BLaER1 (cell line): ENCODE results near the gene CHST15.

Experiments used
- H3K27ac ChIP-seq: shearing (Covaris generic); formaldehyde crosslinking; 2 replicates; pipeline ENCODE4 v1.8.1; 2022
- H3K27me3 ChIP-seq: shearing (Covaris generic); formaldehyde crosslinking; 2 replicates; pipeline ENCODE4 v1.8.1; 2022
- H3K36me3 ChIP-seq: shearing (Covaris generic); formaldehyde crosslinking; 2 replicates; pipeline ENCODE4 v1.8.1; 2022
- H3K4me1 ChIP-seq: shearing (Covaris generic); formaldehyde crosslinking; 2 replicates; pipeline ENCODE4 v1.8.1; 2022
- H3K4me2 ChIP-seq: shearing (Covaris generic); formaldehyde crosslinking; 2 replicates; pipeline ENCODE4 v1.8.1; 2022
- H3K4me3 ChIP-seq: shearing (Covaris generic); formaldehyde crosslinking; 2 replicates; pipeline ENCODE4 v1.8.1; 2022
- H3K9ac ChIP-seq: shearing (Covaris generic); formaldehyde crosslinking; 2 replicates; pipeline ENCODE4 v1.8.1; 2022
- H3K9me3 ChIP-seq: shearing (Covaris generic); formaldehyde crosslinking; 2 replicates; pipeline ENCODE4 v1.8.1; 2022
- H4K20me1 ChIP-seq: shearing (Covaris generic); formaldehyde crosslinking; 2 replicates; pipeline ENCODE4 v1.8.1; 2022
- Cebpa-rat ChIP-seq: shearing (Covaris generic); IDR thresholded peaks from 2 replicates; pipeline ENCODE4 v1.8.1; 2022

CHST15 gene

DNA sequence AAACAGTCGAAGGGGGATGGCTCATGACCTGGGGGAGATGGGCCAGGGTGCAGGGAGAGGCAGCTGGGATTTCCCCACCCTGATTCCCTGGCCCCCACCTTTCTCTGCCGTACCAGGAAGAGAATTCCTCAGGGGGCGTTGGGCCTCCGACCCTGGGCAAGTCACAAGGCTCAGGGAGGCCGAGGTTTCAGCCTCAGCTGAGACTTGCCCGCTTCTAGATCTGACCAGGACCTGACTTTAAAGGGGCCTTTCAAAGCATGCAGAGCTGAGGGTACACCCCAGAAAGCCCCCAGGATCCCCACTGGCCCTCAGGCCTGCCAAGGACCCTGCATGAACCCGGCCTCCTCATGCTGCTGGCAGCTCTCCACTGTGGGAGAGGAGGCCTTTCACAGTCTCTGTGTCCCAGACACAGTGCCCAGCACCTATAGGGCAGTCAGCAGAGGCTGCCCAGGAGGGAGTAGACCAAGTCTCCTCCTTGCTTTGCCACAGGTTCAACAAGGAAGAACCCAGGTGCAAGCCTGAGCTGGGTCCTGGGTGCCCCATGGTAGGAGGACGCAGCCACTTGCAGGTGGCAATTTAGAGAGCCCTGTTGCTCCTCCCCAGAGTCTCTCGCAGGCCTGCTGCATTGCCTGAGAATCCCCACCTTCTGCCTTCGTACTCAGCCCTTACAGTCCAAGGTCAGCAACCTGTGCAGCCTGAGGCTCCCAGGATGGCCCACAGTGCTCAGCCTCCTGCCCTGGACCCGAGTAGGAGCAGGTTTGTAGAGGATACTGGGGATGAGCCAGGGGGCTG, 89.3 kb downstream of the CHST15 start:
- H3K9ac ChIP-seq: no peak overlapping the region
- H3K36me3 ChIP-seq: peaks cover 67% of the 10 kb centered on the region
- peaks cover 93% of the 10 kb centered on the region for H4K20me1 ChIP-seq
- no peak for TF ChIP-seq Cebpa-rat
- peaks cover 70% of the 10 kb centered on the region for H3K4me1 ChIP-seq
- no peak overlapping the region for H3K4me3 ChIP-seq
- H3K27ac ChIP-seq: 0 out of 2 replicates have a peak overlapping the region, but pooled peaks have one; percentile 11
- H3K4me2 ChIP-seq: no peak overlapping the region
- H3K9me3 ChIP-seq: no peaks in the 10 kb centered on the region
- no peaks in the 10 kb centered on the region for H3K27me3 ChIP-seq

DNA sequence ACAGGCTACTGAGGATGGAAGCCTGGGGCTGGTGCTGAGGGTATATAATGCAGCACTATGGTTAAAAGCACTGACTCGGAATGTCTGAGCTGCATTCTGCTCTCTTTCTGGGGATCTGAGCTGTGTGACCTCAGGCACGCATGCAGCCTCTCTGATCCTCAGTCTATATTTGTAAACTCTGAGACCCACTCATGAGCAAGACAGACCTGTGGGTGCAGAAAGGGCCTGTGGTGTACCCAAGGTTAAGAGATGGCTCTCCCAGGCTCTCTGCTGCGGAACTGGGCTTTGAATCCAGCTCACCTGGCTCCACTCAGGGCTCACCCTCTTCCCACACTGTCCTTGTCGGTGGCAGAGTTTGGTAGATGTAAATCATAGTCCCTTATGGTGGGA, 89.9 kb downstream of the CHST15 start:
- no peaks in the 10 kb centered on the region for H3K27me3 ChIP-seq
- no peak overlapping the region for H3K4me2 ChIP-seq
- no peak for TF ChIP-seq Cebpa-rat
- no peak overlapping the region for H3K9ac ChIP-seq
- no peak overlapping the region for H3K27ac ChIP-seq
- no peak overlapping the region for H3K4me3 ChIP-seq
- H4K20me1 ChIP-seq: peaks cover 88% of the 10 kb centered on the region
- no peaks in the 10 kb centered on the region for H3K9me3 ChIP-seq
- H3K36me3 ChIP-seq: peaks cover 61% of the 10 kb centered on the region
- peaks cover 67% of the 10 kb centered on the region for H3K4me1 ChIP-seq

DNA sequence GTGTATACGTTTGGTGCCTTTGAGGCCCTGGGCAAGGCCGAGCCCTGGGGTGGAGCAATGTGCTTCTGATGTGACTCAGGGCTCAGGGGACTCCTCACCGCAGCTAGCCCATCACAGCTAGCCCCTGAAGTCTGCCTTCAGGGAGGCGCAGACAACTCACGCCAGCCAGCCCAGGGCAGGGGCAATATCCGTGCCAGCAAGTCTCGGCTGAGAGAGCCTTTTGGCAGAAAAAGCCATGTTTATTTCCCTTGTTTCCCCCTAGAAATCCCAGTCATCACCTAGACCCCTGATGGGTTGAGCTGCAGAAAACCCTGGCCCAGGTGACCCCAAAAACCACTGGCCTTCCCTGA, 90.4 kb downstream of the CHST15 start:
- Histone ChIP-seq H3K4me2 (no peak overlapping the region), H3K9me3 (no peaks in the 10 kb centered on the region), H3K9ac (no peak overlapping the region), H3K4me1 (peaks cover 67% of the 10 kb centered on the region), H3K4me3 (no peak overlapping the region), H3K27me3 (no peaks in the 10 kb centered on the region), H3K27ac (no peak overlapping the region), H4K20me1 (peaks cover 88% of the 10 kb centered on the region), H3K36me3 (peaks cover 57% of the 10 kb centered on the region)
- TF ChIP-seq Cebpa-rat: no peak

DNA sequence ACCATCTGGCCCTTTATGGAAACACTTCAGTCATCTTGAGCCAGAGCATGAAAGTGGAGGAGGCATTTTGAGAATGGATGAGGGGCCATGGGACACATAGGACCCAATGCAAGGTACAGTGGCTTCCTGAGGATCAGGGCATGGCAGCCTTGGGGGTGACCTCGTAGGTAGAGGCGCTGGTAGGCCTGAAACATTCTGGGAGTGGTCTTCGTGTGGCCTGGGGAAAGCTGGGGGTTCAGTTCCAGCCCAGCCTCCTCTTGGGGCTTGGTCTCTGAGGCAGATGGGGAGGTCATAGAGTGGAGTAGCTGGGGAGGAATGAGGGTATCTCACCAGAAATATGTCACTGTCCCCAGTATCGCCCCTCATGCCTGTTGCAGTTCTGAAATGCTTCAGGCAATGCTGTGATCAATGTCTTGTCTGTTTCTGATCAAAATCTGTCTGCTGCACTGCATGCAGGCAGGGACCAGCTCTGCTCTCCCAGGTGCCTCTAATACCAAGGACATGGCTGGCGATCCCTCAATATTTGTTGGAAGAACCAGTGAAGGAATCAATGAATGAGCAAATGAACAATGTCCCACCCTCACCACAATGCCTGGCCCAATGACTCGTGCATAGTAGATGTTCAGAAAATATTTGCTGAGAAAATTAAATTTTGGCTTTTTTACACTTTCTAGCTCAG, 90.9 kb downstream of the CHST15 start:
- TF ChIP-seq Cebpa-rat: no peak

DNA sequence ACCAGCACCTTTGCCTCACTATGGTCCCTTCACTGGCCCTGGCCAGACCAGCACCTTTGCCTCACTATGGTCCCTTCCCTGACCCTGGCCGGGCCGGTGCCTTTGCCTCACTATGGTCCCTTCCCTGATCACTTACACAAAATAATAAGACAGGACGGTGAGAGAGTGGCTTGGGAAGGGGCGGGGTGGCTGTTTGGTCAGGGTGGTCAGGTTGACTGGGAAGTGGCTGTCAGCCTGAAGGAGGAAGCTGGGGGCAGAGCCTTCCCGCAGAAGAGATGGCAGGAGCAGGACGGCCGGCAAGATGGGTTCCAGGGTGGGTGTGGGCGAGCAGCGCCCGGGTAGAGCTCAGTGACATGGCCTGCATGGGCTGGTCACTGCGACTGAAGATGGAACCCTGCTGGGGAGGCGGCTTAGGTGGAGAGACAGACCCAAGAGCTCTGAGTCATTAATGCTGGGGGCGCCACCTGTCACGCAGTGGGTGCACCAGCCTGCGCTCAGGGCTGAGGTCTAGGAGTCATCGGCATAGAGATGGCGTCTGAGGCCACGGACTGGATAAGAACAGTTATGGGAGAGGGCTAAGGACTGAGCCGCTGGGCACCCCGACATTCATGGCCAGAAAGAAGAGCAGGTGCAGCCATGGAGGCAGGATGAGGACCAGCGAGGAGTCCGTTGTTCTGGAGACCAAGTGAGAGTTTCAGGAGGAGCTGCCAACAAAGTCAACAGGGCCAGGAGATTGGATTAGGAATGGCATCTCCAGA, 91.8 kb downstream of the CHST15 start:
- TF ChIP-seq Cebpa-rat: no peak
- peak overlapping the region; percentile 64 for H3K4me2 ChIP-seq
- H3K4me3 ChIP-seq: no peak overlapping the region
- H3K9me3 ChIP-seq: no peaks in the 10 kb centered on the region
- H3K4me1 ChIP-seq: peaks cover 63% of the 10 kb centered on the region
- H3K9ac ChIP-seq: no peak overlapping the region
- no peak overlapping the region for H3K27ac ChIP-seq
- H3K36me3 ChIP-seq: peaks cover 42% of the 10 kb centered on the region
- H4K20me1 ChIP-seq: peaks cover 85% of the 10 kb centered on the region
- no peaks in the 10 kb centered on the region for H3K27me3 ChIP-seq

More for the DNA sequence above, 90.9 kb downstream of the CHST15 start:
- no peak overlapping the region for H3K4me2 ChIP-seq
- H3K27me3 ChIP-seq: no peaks in the 10 kb centered on the region
- H3K4me3 ChIP-seq: no peak overlapping the region
- H3K9me3 ChIP-seq: no peaks in the 10 kb centered on the region
- H3K27ac ChIP-seq: no peak overlapping the region
- H3K36me3 ChIP-seq: peaks cover 52% of the 10 kb centered on the region
- H4K20me1 ChIP-seq: peaks cover 88% of the 10 kb centered on the region
- H3K4me1 ChIP-seq: peaks cover 67% of the 10 kb centered on the region
- H3K9ac ChIP-seq: no peak overlapping the region

DNA sequence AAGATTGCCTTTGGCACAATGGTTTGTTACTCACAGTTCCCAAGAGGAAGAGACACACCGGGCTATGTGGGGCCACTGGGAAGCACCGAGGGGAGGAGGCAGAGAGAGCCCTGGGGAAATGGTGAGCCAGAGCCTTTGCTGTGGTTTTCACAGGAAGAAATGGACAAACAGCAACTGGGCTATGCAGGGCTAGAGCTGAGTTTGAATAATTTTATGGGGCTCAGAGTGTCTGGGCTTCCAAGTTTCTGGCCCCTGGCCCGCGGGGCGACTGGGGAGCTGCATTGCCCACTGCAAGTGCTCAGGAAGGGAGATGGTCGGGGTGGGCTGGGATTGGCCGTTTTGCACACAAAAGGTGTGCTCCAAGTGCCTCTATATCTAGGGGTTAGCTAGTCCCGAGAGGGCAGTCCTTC, 92.6 kb downstream of the CHST15 start:
- Histone ChIP-seq H3K4me1 (peaks cover 61% of the 10 kb centered on the region), H3K36me3 (peaks cover 34% of the 10 kb centered on the region), H3K9ac (no peak overlapping the region), H3K4me2 (peak overlapping the region; percentile 64), H3K27me3 (no peaks in the 10 kb centered on the region), H3K4me3 (no peak overlapping the region), H4K20me1 (peaks cover 83% of the 10 kb centered on the region), H3K27ac (no peak overlapping the region), H3K9me3 (no peaks in the 10 kb centered on the region)
- TF ChIP-seq Cebpa-rat: no peak

DNA sequence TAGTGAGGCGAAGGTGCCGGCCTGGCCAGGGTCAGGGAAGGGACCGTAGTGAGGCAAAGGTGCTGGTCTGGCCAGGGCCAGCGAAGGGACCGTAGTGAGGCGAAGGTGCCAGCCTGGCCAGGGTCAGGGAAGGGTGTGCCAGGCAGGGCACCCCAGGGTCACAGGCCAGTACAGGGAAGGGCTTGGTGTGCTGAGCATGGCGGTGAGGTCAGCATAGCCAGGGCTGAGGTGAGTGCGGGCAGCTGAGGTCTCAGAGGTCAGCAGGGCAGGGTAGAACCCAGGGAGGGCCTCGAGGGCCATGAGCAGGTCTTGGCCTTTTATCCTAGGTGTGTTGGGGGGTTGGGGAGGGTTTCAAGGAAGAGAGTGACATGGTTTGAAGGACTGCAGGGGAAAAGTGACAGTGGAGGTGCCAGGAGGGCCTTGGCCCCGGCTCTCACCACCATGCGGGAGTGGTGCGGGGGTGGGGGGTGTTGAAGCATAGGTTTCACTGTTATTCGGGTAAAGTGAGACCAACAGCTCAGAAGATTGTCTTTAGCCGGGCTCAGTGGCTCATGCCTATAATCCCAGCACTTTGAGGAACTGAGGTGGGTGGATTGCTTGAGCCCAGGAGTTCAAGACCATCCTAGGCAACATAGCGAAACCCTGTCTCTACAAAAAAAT, 93.3 kb downstream of the CHST15 start:
- Histone ChIP-seq H3K9ac (no peak overlapping the region), H3K9me3 (no peaks in the 10 kb centered on the region), H3K36me3 (peaks cover 27% of the 10 kb centered on the region), H3K27ac (0 out of 2 replicates have a peak overlapping the region, but pooled peaks have one; percentile 9), H3K27me3 (no peaks in the 10 kb centered on the region), H3K4me2 (peak overlapping the region; percentile 64), H3K4me1 (peaks cover 61% of the 10 kb centered on the region), H4K20me1 (peaks cover 83% of the 10 kb centered on the region), H3K4me3 (no peak overlapping the region)
- no peak for TF ChIP-seq Cebpa-rat

DNA sequence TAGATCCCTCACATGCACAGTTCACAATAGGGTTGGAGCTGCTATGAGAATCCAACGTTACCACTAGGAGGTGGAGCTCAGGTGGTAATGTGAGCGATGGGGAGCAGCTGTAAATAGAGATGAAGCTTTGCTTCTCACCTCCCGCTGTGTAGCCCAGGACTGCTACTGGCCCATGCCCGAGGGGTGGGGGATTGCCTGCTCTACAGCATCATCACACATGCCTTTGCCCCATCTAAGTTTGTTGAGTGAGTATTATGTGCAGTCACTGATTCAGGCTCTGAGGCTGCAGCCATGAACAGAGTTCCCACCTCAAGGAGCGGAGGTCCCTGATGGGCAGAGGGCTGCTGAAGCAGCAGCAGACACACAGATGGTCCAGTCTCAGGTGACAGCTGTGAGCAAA, 94.1 kb downstream of the CHST15 start:
- H4K20me1 ChIP-seq: peaks cover 76% of the 10 kb centered on the region
- H3K9ac ChIP-seq: no peak overlapping the region
- no peaks in the 10 kb centered on the region for H3K27me3 ChIP-seq
- no peak overlapping the region for H3K27ac ChIP-seq
- no peak for TF ChIP-seq Cebpa-rat
- peaks cover 21% of the 10 kb centered on the region for H3K36me3 ChIP-seq
- no peaks in the 10 kb centered on the region for H3K9me3 ChIP-seq
- H3K4me1 ChIP-seq: peaks cover 62% of the 10 kb centered on the region
- no peak overlapping the region for H3K4me2 ChIP-seq
- H3K4me3 ChIP-seq: no peak overlapping the region

DNA sequence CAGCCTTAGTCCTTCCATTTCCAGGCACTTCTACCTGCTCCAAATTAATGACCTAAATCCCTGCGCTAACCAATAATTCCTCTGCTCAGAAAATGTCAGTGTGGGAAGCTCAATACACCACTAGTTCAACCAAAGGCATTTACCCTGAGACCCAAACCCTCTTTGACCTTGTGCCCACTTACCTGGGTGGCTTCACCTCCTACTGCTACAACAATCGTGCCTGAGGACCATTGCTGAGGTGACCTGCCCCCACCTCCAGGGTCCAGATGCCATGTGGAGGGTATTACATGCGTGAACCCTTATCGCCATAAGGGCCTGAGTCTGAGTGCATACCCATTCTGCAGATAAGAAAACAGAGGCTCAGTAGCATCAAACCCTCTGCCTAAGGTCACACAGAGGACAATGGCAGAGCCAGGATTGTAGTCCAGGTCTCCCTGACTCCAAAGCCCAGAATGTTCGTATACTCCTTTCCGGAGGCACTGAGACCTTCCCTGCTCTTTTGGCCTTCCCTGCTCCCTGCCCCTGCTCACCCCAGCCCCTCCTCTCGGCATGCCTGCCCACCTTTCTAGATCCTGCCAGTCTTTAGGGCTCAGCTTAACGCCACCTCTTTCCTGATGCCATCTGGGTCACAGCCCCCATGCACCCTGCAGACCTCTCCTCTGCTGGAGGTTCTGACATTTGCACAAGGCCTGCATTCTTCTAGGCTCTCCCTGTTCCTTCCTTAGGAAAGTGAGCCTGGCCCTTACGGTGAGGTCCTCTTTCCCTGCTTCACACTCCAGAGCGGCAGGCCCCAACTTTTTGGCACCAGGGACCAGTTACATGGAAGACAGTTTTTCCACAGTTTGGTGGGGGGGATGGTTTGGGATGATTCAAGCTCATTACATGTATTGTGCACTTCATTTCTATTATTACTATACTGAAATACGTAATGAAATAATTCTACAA, 94.9 kb downstream of the CHST15 start:
- H4K20me1 ChIP-seq: peaks cover 68% of the 10 kb centered on the region
- TF ChIP-seq Cebpa-rat: no peak
- H3K36me3 ChIP-seq: peaks cover 13% of the 10 kb centered on the region
- peak overlapping the region; percentile 9; the same call in 1 of the 2 replicates for H3K4me2 ChIP-seq
- H3K27ac ChIP-seq: no peak overlapping the region
- peaks cover 60% of the 10 kb centered on the region for H3K4me1 ChIP-seq
- no peaks in the 10 kb centered on the region for H3K9me3 ChIP-seq
- no peak overlapping the region for H3K9ac ChIP-seq
- H3K27me3 ChIP-seq: no peaks in the 10 kb centered on the region
- H3K4me3 ChIP-seq: no peak overlapping the region
